Posterior cingulate gyrus (tissue), 11 donors: ENCODE measurements around the gene GMCL1.

Experiments
- DNase-seq, 10 donors: peaks; one replicate each; pipeline versions ENCODE4 v3.0.0 to v3.0.0-alpha.2; 2020 to 2021; ENCODE audit warnings: mixed read lengths in 3 of 10
- intact Hi-C: fragments of 100-400 bp; cut with DNase I; formaldehyde crosslinking; loops from one replicate; pipeline ENCODE4 v1.15.1; 2023

Gene GMCL1

DNA sequence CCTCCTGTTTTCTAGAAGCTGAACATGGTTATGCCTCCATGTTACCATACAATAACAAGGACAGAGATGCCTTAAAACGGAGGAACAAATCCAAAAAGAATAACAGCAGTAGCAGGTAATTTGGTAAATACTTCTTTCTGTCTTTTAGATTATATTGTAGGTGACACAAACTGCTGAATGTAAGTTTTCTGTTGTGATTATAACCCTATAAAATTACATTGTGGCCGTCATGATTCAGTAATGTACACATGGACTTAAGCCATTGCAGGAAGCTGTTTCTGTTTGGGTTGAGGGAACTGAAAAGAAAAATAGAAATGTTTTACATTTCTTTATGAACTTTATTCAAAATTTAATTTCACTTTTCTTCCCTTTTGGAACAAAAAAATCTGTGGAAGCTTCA lies 86.6 kb downstream of the GMCL1 start:
- no peak for DNase-seq
- intact Hi-C loops: loop anchor here (5.0 kb wide), 1 partner anchor 166 kb away; no protein-coding TSS in a partner anchor

DNA sequence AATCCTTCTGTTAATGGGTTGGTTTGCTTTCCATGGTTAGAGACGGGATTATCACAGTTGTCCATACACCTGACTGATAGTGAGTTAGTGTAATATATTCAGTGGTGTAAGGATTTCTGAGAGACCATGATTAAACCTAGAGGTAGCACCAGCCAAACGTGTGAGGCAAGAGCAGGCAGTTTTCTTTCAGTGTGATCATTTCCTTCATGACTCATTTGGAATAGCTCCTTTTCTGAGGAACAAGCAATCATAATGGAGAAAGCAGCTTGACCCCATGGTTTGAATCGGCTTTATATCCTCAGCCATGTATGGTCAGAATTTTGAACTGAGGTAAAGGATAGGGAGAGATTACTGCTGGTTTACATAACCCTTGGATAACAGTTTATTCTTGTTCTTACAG lies 88.4 kb downstream of the GMCL1 start:
- intact Hi-C loops: loop anchor here (5.0 kb wide), 1 partner anchor 164 kb away; no protein-coding TSS in a partner anchor
- DNase-seq: no peak

DNA sequence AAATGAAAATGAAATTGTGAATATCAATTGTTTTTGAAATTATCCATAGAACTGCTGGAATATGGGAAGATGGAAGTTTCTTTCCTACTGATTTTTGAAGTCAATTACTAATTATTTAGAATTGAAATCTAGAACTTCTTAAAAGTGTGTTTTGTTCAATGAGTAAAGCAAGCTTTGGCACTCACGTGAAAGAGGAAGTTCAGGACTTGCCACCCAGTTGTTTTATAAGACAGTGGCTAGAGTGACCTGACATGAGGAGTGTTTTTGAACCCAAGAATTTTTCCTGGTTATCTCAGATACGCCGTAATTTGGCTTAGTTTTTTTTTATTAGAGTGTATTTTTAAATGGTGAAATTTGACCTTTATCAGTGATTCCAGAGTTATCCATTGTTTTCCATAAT lies 88.9 kb downstream of the GMCL1 start:
- intact Hi-C loops: loop anchor here (5.0 kb wide), 1 partner anchor 164 kb away; no protein-coding TSS in a partner anchor
- DNase-seq: no peak

DNA sequence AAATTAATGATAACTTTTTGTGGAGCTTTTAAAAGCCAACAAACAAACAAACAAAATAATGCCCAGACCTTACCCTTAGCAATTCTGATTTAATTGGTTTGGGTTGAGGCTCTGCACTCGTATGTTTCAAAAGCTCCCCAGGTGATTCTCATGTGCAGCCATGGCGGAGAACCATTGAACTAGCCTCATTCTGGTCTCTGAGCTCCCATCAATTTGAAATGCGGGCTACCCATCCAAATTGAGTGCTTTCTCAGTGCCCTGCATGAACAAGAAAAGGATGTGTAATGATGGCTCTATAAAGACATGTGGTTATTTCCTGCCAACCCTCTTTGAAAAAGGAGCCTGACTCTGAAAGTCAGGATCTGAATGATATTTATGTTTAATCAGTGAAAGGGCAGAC lies 93.7 kb downstream of the GMCL1 start:
- intact Hi-C loops: no loop called here
- no peak for DNase-seq

DNA sequence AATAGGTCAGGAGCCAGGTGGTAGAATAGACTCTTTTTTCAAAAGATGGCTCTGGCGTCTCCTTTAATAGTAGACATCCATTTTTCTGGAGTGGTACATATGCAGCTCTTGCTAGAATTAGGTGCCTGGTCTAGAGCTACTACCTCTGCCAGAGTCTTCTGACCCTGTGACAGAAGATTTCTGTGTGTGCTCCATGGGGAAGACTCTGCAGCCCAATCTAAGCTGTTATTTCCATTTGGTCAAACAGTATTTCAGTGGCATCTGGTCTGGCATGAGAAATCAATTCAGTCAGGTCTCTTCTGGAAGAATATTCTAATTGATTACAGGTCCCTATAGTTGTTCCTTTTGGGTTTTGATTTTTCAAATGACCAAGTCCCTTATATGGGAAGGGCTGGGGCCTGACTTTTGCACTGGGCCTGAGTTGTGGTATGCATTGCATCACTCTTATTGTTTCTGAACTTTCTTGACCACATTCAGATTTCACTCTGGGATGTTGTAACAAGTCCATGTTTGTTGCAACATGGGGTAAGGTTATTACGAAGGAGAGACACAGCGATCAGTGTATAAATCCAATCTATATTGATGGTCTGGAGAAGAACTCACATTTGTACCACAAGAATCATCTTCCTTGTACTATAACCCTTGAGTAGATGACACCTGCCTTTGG lies 97.5 kb downstream of the GMCL1 start:
- intact Hi-C loops: no loop called here
- DNase-seq: no peak
